Daoy (cell line): ENCODE data around the gene SRRM3. TPM values are rescaled to one million over a fixed set of nuclear protein-coding genes. Genes with fewer than 3 reads are reported as not detected.
"Not testable (repeated sequence)": the region's sequence is repeated elsewhere in the genome, so short reads cannot be mapped to it uniquely, and the experiment has no call there.

Source experiments
- DNase-seq: peaks from one replicate; pipeline ENCODE4 v3.0.0-alpha.2; 2015; ENCODE audit warnings: low read depth
- total RNA-seq: library from RNA; depleted of rRNA; stranded (reverse); fragments of >200 nt; shearing (Covaris generic); gene quantifications from 2 replicates; pipeline ENCODE4 v1.2.3, GENCODE V29; 2014

Gene SRRM3
- total RNA-seq, 1 experiment from 2014 or later = 0.29 TPM

DNA sequence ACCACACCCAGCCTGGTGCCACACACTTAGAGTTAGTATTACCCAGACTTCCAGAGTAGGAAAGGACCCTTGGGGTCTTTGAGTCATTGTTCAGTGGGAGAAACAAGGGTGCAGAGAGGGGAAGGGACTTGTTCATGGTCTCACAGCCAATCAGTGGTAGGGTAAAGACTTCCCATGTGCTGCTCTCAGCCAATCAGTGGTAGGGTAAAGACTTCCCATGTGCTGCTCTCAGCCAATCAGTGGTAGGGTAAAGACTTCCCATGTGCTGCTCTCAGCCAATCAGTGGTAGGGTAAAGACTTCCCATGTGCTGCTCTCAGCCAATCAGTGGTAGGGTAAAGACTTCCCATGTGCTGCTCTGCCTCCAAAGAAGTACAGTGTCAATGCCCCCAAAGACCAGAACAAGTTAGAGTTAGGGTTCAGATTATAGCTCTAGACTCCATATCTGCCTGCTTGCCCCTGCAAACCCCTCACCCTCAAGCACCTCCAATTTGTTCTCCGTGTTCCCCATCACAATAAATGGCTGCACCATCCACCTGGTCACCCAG lies 25.3 kb downstream of the SRRM3 start:
- not testable (repeated sequence) for DNase-seq

- DNase-seq = no peak
Measured at GRCh38 chr7:76230214-76230613, 28.5 kb downstream of the SRRM3 start.

DNA sequence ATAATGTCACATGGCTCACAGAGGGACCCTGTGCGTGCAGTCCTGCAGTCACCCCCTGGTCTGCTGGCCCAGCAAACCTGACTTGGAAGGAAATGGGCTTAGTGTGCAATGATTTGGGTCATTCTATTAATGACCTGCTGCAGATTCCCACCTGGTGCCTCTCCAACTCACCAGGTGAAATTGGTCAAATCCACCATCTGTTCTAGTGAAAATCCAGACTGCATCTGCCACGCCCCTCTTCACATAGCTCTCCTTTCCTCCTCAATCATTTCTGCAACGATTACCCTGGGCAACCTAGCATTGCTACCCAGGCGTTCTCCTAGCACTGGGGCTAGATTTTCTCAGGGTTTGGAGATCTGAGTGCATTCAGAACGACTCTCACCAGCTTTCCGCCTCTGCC lies 29.4 kb downstream of the SRRM3 start:
- DNase-seq = no peak

DNA sequence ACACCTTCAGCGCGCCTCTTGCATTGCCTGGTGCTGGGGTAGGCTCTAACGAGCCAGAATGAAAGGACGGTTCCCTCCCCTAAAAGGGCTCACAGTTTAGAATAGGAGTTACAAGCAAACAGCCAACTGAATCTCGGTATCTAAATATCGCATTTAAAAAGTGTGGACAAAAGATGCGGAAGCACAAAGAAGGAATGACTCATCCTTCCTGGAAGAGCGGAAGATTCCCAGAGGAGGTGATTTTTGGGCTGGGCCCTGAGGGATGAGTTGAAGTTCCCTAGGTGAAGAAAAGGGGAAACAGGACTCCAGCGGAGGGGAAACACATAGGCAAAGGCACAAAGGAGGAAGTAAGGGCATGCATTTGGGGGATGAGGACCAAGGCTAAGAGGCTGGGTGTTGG lies 29.9 kb downstream of the SRRM3 start:
- no peak for DNase-seq

DNA sequence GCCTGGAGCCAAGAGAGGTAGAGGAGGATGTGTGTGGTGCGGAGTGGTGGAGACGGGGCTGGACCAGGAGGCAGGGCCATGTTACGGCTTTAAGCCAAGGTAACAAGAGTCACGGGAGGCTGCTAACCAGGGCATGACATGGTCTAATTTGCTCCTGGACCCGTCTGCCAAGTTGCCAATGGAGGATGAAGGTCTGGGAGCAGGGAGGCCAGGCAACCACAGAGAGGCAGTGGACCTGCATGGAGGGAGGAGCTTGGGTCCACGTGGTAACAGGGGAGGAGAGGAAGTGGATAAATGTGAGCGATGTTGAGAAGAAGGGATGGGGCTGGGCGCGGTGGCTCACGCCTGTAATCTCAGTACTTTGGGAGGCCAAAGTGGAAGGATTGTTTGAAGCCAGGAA lies 31.0 kb downstream of the SRRM3 start:
- DNase-seq = no peak

GRCh38 chr7:76233538-76234281 lies 32.0 kb downstream of the SRRM3 start:
- DNase-seq = no peak

DNA sequence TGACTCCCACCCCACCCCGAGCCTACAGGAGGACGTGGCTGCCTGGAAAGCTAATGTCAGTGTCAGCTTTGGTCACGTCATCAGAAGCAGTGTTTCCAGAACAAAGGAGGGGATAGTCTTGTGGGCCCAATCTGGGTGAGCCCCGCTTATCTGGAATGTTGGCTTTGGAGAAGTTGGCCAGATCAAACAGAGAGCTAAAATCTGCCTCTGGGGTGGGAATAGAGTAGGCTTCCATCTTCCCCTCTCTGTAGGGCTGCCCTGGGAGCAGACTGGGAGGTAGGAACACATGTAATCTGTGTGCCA lies 32.5 kb downstream of the SRRM3 start:
- no peak for DNase-seq

GRCh38 chr7:76234931-76235441 lies 33.3 kb downstream of the SRRM3 start:
- peak; percentile 86 for DNase-seq

GRCh38 chr7:76236224-76236623 lies 34.5 kb downstream of the SRRM3 start:
- DNase-seq = no peak

- no peak for DNase-seq
Measured at GRCh38 chr7:76238326-76238725, 36.6 kb downstream of the SRRM3 start.

DNA sequence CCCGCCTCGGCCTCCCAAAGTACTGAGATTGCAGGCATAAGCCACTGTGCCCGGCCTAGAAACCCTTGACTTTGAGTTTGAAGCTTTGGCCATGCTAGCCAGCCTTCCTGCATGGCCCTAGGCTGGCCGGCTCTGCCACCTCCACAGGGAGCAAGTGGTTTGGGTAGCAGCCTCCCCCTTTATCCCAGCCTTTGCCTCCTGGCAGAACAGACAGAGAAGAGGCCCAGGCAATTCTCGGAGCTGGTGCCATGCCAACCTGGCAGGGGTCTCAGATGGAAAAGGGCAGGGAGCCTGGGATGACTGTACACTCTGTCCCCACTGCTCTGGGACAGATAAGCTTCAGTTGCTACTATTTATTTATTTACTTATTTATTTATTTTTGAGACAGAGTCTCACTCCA lies 39.4 kb downstream of the SRRM3 start:
- no peak for DNase-seq

DNA sequence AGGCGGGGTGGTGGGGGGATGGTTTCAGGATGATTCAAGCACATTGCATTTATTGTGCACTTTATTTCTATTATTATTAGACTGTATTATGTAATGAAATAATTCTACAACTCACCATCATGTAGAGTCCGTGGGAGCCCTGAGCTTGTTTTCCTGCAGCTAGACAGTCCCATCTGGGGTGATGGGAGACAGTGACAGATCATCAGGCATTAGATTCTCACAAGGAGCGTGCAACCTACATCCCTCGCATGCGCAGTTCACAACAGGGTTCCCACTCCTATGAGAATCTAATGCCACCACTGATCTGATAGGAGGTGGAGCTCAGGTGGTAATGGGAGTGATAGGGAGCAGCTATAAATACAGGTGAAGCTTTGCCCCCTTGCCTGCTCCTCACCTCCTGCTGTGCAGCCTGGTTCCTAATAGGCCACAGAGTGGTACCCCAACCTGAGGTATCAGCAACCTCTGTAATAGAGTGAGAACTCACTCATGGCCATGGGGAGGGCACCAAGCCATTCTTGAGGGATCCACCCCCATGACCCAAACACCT lies 40.9 kb downstream of the SRRM3 start:
- not testable (repeated sequence) for DNase-seq

DNA sequence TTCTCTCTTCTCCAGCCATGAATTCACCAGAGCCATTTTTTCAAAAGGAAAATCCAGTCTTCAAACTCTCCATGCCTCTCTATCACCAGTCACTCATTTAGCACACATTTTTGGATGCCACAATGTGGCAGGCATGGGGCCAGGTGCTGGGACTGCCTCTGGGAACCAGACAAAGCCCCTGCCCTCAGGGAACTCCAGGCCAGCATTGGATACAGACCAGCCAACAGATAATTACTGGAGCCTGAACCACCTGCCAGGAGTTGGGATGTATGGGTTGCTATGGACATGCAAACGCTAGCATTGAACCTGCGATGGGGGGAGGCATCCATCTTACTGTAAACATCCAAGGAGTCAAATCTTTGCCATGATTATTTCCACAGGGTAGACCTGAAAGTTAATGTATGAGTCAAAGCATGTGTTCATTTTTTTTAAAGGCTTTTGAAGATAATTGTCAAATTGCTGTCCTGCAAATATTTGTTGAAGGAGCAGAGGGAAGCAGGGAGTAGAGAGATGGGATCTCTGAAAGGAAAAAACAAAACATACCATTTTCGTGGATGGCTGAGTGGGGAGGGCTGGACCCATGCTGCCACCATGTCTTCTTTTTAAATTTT lies 43.2 kb downstream of the SRRM3 start:
- no peak for DNase-seq

DNA sequence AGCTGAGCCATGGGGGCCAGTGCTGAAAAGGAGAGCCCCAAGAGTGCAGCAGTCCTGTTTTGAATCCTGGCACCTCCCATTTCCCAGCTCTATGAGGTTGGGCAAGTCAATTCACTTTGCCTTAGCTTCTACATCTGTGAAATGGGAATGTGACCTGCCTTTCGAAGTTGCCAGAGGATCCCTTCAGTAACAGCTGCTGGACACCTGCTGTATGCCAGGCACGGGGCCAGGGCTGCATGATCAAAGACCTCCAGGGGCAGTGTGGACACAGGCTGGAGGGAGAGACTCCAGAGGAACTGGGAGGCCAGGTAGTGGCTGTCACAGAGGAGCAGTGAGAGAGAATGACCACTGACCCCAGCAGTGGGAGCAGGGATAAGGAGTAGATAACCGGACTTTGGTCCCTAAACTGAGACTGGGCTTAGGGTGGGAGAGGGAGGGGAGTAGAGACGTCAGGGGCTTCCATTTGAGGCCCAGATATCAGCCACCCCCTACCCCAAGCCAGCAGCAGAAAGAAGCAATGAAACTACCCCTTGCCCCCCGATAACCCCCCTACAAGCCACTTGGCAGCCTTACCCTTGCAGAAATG lies 45.2 kb downstream of the SRRM3 start:
- no peak for DNase-seq

DNA sequence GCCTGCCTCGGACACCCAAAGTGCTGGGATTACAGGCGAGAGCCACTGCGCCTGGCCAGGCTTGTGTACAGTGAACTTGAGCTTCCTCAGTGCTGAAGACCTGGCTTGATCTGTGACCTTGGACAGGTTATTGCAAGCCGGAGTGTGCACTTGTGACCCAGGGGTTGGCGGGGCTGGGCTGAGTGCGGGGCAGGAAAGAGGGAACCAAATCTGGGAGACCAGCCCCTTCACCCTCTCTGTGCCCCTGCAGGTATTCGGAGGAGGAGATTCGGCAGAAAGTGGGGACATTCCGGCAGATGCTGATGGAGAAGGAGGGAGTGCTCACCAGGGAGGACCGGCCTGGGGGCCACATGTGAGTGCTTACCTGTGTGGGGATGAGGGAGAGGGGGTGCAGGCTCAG lies 46.2 kb downstream of the SRRM3 start:
- DNase-seq = no peak

- DNase-seq = no peak
Measured at GRCh38 chr7:76252021-76252420, 50.3 kb downstream of the SRRM3 start.

DNA sequence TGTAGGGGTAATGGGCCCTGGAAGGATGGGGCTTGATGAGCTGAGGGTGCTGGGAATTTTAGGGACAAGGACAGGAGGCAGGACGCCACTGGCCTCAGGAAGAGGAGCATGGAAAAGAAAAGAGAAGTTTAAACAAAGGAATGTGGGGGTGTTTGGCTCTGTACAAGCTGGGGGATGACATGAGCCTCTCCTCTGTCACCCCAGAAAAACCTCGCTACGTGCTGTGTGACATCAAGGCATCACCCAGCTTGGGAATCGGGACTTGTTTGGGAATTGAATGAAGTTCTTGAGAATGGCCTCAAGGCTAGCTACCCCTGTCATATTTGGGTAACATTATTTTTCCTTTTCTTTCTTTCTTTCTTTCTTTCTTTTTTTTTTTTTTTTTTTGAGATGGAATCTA lies 53.1 kb downstream of the SRRM3 start:
- DNase-seq = no peak

DNA sequence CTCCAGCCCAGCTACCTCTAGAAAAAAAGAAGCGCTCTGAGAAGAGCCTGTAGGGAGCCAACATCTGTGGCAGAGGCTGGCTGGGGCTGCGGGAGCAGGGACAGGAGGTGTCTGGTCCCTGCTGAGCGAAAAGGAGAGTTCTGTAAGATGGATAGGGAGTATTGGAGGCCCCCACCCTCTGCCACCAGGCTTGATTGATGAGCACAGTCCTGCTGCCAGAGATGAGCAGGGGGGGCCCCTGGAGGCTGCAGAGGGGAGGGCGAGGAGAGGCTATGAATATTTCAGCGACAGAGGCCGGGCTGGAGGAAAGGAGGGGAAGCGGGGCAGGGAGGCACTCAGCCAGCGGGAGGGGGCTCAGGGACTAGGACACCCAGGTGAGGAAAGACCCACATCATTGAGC lies 56.3 kb downstream of the SRRM3 start:
- no peak for DNase-seq

GRCh38 chr7:76259124-76260093 lies 57.7 kb downstream of the SRRM3 start:
- no peak for DNase-seq

- peak; percentile 85 for DNase-seq
Measured at GRCh38 chr7:76260171-76260703, 58.5 kb downstream of the SRRM3 start.

GRCh38 chr7:76261329-76261728 lies 59.6 kb downstream of the SRRM3 start:
- no peak for DNase-seq
